ENCODE measurements around the gene AIG1.

DNA sequence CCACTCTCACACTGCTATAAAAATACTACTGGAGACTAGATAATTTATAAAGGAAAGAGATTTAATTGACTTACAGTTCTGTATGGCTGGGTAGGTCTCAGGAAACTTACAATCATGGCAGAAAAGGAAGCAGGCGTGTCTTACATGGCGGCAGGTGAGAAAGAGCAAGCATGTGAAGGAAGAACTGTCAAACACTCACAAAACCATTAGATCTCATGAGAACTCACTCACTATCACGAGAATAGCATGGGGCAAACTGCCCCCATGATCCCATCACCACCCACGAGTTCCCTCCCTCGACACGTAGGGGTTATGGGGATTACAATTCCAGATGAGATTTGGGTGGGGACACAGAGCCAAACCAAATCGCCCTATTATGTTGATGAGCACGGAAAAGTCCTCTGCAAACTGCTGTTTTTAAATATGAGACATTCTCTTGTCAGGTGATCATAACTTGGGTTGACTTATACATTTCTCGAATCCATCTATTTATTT lies 133.5 kb downstream of the AIG1 start:
- TF ChIP-seq TAF1 (IDR thresholded peaks at IDR 0.05; ENCODE audit: borderline replicate concordance, low read depth, low read length) (no peak), POLR2A (IDR thresholded peaks at IDR 0.05; ENCODE audit: low read depth, low read length) (no peak)

Data from GM12892 (cell line).